GM08714 (cell line): ENCODE data around the gene DCLK1.

Experiments
- H3K4me3 ChIP-seq: fragments of 200-500 bp; sonication (Bioruptor generic); 2 replicates; pipeline ENCODE4 v1.5.1; 2014; ENCODE audit warnings: mild to moderate bottlenecking, low read length, inconsistent platforms
- ZNF274 ChIP-seq: IDR thresholded peaks from 2 replicates; pipeline ENCODE4 v1.6.1; 2012; ENCODE audit warnings: mild to moderate bottlenecking, low read depth, low read length

The DCLK1 gene

GRCh38 chr13:35764326-35765015 is 366.7 kb downstream of the DCLK1 start:
- no peak for TF ChIP-seq ZNF274
- no peak overlapping the region for H3K4me3 ChIP-seq

GRCh38 chr13:35763782-35764123 is 367.4 kb downstream of the DCLK1 start:
- H3K4me3 ChIP-seq = no peak overlapping the region
- no peak for TF ChIP-seq ZNF274

GRCh38 chr13:35763060-35763781 is 368.0 kb downstream of the DCLK1 start:
- TF ChIP-seq ZNF274 = no peak

GRCh38 chr13:35761440-35762252 is 369.5 kb downstream of the DCLK1 start:
- no peak overlapping the region for H3K4me3 ChIP-seq
- no peak for TF ChIP-seq ZNF274

More at GRCh38 chr13:35763060-35763781, 368.0 kb downstream of the DCLK1 start:
- H3K4me3 ChIP-seq = no peak overlapping the region

- H3K4me3 ChIP-seq = no peak overlapping the region
- TF ChIP-seq ZNF274 = no peak
Observed at GRCh38 chr13:35760735-35761281, 370.4 kb downstream of the DCLK1 start.

- H3K4me3 ChIP-seq = no peak overlapping the region
- TF ChIP-seq ZNF274 = no peak
Observed at GRCh38 chr13:35747594-35747993, 383.6 kb downstream of the DCLK1 start.

- no peak for TF ChIP-seq ZNF274
- H3K4me3 ChIP-seq = no peak overlapping the region
Observed at GRCh38 chr13:35744566-35745178, 386.5 kb downstream of the DCLK1 start.

GRCh38 chr13:35744144-35744543 is 387.0 kb downstream of the DCLK1 start:
- no peak overlapping the region for H3K4me3 ChIP-seq
- TF ChIP-seq ZNF274 = no peak

GRCh38 chr13:35743165-35743564 is 388.0 kb downstream of the DCLK1 start:
- H3K4me3 ChIP-seq = no peak overlapping the region
- TF ChIP-seq ZNF274 = no peak

GRCh38 chr13:35741657-35742056 is 389.5 kb downstream of the DCLK1 start:
- H3K4me3 ChIP-seq = no peak overlapping the region
- no peak for TF ChIP-seq ZNF274

- H3K4me3 ChIP-seq = no peak overlapping the region
- no peak for TF ChIP-seq ZNF274
Observed at GRCh38 chr13:35736876-35737275, 394.3 kb downstream of the DCLK1 start.

GRCh38 chr13:35733827-35734226 is 397.4 kb downstream of the DCLK1 start:
- no peak for TF ChIP-seq ZNF274
- no peak overlapping the region for H3K4me3 ChIP-seq

GRCh38 chr13:35732565-35732964 is 398.6 kb downstream of the DCLK1 start:
- no peak for TF ChIP-seq ZNF274
- no peak overlapping the region for H3K4me3 ChIP-seq

- H3K4me3 ChIP-seq = no peak overlapping the region
- TF ChIP-seq ZNF274 = no peak
Observed at GRCh38 chr13:35731471-35731870, 399.7 kb downstream of the DCLK1 start.
